OCI-LY7 (cell line): Measurements from ENCODE around the gene ATG4C.

Source experiments
- EZH2phosphoT487 ChIP-seq: fragments of 200-600 bp; sonication (generic); IDR thresholded peaks from 2 replicates; pipeline ENCODE4 v1.6.1; 2018; ENCODE audit warnings: low read depth, borderline replicate concordance, mild to moderate bottlenecking, mixed run types, antibody characterized with exemption, low read length, moderate library complexity, mixed read lengths
- TF ChIP-seq, protein P1 (sequence below): fragments of 200-600 bp; sonication (generic); conservative IDR thresholded peaks from 2 replicates; pipeline ENCODE4 v1.5.1; 2014; ENCODE audit warnings: mild to moderate bottlenecking, antibody characterized with exemption, low read length, moderate library complexity, mixed read lengths

GRCh38 chr1:62783736-62784508 is at the start of gene ATG4C:
- TF ChIP-seq, protein P1, sequence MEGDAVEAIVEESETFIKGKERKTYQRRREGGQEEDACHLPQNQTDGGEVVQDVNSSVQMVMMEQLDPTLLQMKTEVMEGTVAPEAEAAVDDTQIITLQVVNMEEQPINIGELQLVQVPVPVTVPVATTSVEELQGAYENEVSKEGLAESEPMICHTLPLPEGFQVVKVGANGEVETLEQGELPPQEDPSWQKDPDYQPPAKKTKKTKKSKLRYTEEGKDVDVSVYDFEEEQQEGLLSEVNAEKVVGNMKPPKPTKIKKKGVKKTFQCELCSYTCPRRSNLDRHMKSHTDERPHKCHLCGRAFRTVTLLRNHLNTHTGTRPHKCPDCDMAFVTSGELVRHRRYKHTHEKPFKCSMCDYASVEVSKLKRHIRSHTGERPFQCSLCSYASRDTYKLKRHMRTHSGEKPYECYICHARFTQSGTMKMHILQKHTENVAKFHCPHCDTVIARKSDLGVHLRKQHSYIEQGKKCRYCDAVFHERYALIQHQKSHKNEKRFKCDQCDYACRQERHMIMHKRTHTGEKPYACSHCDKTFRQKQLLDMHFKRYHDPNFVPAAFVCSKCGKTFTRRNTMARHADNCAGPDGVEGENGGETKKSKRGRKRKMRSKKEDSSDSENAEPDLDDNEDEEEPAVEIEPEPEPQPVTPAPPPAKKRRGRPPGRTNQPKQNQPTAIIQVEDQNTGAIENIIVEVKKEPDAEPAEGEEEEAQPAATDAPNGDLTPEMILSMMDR: no peak
- TF ChIP-seq EZH2phosphoT487: no peak
